C4-2B (cell line): ENCODE measurements around the gene HTR3C.

Experiments used
- H3K27ac ChIP-seq: fragments of 450-650 bp; 2 replicates; pipeline ENCODE4 v1.5.1; 2017
- CTCF ChIP-seq: fragments of 450-650 bp; conservative IDR thresholded peaks from 2 replicates; pipeline ENCODE4 v1.5.1; 2017; ENCODE audit warnings: mild to moderate bottlenecking
- ZFX ChIP-seq: fragments of 450-650 bp; IDR thresholded peaks from 2 replicates; pipeline ENCODE4 v1.6.1; 2017

The HTR3C gene

DNA sequence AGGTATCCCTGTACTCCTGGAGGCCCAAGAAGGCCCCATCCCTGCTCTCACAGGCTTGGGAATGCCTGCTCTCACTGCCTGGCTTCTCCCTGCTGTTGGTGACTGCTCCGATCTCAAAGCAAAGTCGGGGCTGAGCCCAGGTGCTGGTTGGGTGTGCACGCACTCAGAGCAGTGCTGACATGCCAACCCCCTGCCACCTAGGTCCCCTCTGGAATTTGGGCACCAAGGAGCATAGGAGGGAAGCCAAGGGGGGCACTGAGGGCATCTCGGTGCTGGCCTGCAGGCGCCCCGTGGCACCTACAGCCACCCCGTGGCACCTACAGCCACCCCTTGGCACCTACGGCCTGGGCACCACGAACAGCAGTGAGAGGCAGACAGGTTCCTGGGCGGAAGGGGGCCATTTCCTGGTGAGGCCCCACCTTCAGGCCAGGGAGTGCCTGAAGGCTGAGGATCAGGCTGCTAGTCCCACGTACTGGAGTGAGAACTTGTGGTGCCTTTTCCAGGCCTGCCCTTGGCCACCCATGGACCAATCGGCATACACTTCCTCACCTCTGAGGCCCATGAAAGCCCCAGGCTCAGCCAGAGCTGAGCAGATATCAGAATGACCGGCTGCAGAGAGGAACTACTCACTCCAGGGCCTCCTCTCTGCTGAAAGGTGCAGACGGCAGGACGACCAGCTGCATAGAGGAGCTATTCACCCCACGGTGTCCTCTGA is 28.4 kb downstream of the HTR3C start:
- no peak for TF ChIP-seq CTCF
- no peak for TF ChIP-seq ZFX
- H3K27ac ChIP-seq, result no peak overlapping the region

GRCh38 chr3:184082034-184082433 is 29.2 kb downstream of the HTR3C start:
- H3K27ac ChIP-seq, result no peak overlapping the region
- TF ChIP-seq CTCF (no peak), ZFX (no peak)

- no peak for TF ChIP-seq CTCF
- no peak for TF ChIP-seq ZFX
- no peak overlapping the region for H3K27ac ChIP-seq
Measured at GRCh38 chr3:184082465-184082864, 29.6 kb downstream of the HTR3C start.

- H3K27ac ChIP-seq, result no peak overlapping the region
- TF ChIP-seq ZFX (no peak), CTCF (no peak)
Measured at GRCh38 chr3:184085389-184085852, 32.6 kb downstream of the HTR3C start.

- TF ChIP-seq CTCF, result no peak
- TF ChIP-seq ZFX, result no peak
- no peak overlapping the region for H3K27ac ChIP-seq
Measured at GRCh38 chr3:184092199-184092598, 39.4 kb downstream of the HTR3C start.

- H3K27ac ChIP-seq, result no peak within 1 kb of the TSS
- no peak for TF ChIP-seq CTCF
- TF ChIP-seq ZFX, result no peak
Measured at GRCh38 chr3:184096811-184097383, 44.0 kb downstream of the HTR3C start, which contains the start of gene HTR3E. Gene HTR3E, plus strand, starts transcription at chr3:184097064. Its CDS starts 466 bp downstream, at chr3:184097530.

GRCh38 chr3:184097556-184097955 is 44.7 kb downstream of the HTR3C start:
- H3K27ac ChIP-seq, result no peak overlapping the region
- no peak for TF ChIP-seq ZFX
- TF ChIP-seq CTCF, result no peak
